Transverse colon (tissue), 4 donors: ENCODE results near the gene SEC24C. TPM values are rescaled to one million over a fixed set of nuclear protein-coding genes. Genes with fewer than 3 reads are reported as not detected.
A peak's percentile ranks its signal among the peaks of the same experiment; 100 is the strongest.

Experiments
- DNase-seq: peaks from one replicate; pipeline ENCODE4 v3.0.0-alpha.2; 2019
- H3K27ac ChIP-seq, 4 donors: fragments of 200-600 bp; sonication (generic); 2 replicates each; pipeline ENCODE4 v1.5.1; 2016 to 2018; ENCODE audit warnings: inconsistent platforms in 4 of 4
- H3K27me3 ChIP-seq: fragments of 200-600 bp; sonication (generic); 2 replicates; pipeline ENCODE4 v1.5.1; 2017; ENCODE audit warnings: inconsistent platforms
- H3K36me3 ChIP-seq, 4 donors: fragments of 200-600 bp; sonication (generic); 2 replicates each; pipeline ENCODE4 v1.5.1; 2017 to 2019; ENCODE audit warnings: inconsistent platforms in 4 of 4
- H3K4me1 ChIP-seq, 4 donors: fragments of 200-600 bp; sonication (generic); 2 replicates each; pipeline ENCODE4 v1.5.1; 2017 to 2020; ENCODE audit warnings: inconsistent platforms in 4 of 4
- H3K4me3 ChIP-seq, 4 donors: fragments of 200-600 bp; sonication (generic); 1 replicate in 1 of 4; 2 replicates in 3 of 4; pipeline versions ENCODE4 v1.5.1 to v1.6.1; 2017 to 2019; ENCODE audit warnings: inconsistent platforms in 4 of 4
- H3K9me3 ChIP-seq, 2 donors: fragments of 200-600 bp; sonication (generic); 2 replicates each; pipeline ENCODE4 v1.5.1; 2017 to 2019; ENCODE audit warnings: inconsistent platforms in 2 of 2
- EP300 ChIP-seq: sonication (generic); formaldehyde crosslinking; IDR thresholded peaks from one replicate; pipeline ENCODE4 v1.6.1; 2017; ENCODE audit warnings: antibody characterized with exemption, low read depth
- POLR2A ChIP-seq: fragments of 450-650 bp; IDR thresholded peaks from one replicate; pipeline ENCODE4 v1.6.1; 2016; ENCODE audit warnings: antibody characterized with exemption, mild to moderate bottlenecking, moderate library complexity
- POLR2AphosphoS5 ChIP-seq, 3 donors: sonication (generic); formaldehyde crosslinking; IDR thresholded peaks; one replicate each; pipeline ENCODE4 v1.6.1; 2016; ENCODE audit warnings: antibody characterized with exemption in 3 of 3
- WGBS, 2 donors: methylation state at CpG; one replicate each; pipeline ENCODE4 v1.1.5; 2018; ENCODE audit warnings: low coverage in 1 of 2; 5-methylcytosine and 5-hydroxymethylcytosine counted together
- in situ Hi-C, 4 donors: fragments of 200-750 bp; cut with MboI; loops; one replicate each; pipeline versions ENCODE4 v1.15.0 to v1.15.1; 2017; ENCODE audit warnings: low sequenced_read_pairs in 3 of 4, low pct_ligation_motif_present in 1 of 4, low pct_unique_long_range_greater_than_20kb in 1 of 4
- intact Hi-C: fragments of 100-400 bp; cut with DNase I; formaldehyde crosslinking; loops from one replicate; pipeline ENCODE4 v1.15.1; 2023; ENCODE audit warnings: low total_unique reads
- total RNA-seq, 4 donors: library from RNA; depleted of rRNA; stranded (reverse); fragments of >200 nt; gene quantifications; one replicate each; pipeline ENCODE4 v1.1.0, GENCODE V29; 2016
- TF ChIP-seq, protein P1 (sequence below), 5 experiments: fragments of 200-600 bp in 3 of 5; fragments of 450-650 bp in 2 of 5; sonication (generic) in 3 of 5; IDR thresholded peaks; 1 replicate in 2 of 5; 2 replicates in 3 of 5; pipeline ENCODE4 v1.5.1; 2016 to 2017; ENCODE audit warnings: antibody characterized with exemption in 5 of 5, inconsistent platforms in 3 of 5, mild to moderate bottlenecking in 2 of 5, moderate library complexity in 1 of 5

The SEC24C gene
- total RNA-seq, 4 donors from 2014 or later = 46.7 to 104 (median 80.2) TPM

DNA sequence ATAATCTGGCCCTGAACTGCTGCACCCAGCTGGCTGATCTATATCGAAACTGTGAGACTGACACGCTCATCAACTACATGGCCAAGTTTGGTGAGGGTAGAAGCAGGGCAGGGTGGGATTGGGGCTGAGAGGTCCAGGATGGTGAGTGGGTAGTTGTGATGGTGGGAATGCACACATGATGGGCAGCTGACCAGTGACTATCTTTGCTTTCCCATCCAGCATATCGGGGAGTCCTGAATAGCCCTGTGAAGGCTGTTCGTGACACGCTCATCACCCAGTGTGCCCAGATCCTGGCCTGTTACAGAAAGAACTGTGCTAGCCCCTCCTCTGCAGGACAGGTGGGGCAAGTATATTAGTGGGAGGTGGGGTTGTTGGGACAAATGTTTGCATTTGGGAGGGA, 25.2 kb downstream of the SEC24C start:
- peaks cover 0 to 39% (median 17%) of the 10 kb centered on the region in 4 donors for H3K36me3 ChIP-seq
- no peak overlapping the region for H3K4me3 ChIP-seq
- 91% methylated on average over 5 of the region's 5 CpGs; no CpG with 5 or more reads in 1 of the 2 donors for WGBS, 2 donors
- intact Hi-C loops = no loop called here
- H3K9me3 ChIP-seq = no peaks in the 10 kb centered on the region
- no peak for DNase-seq
- no peak for TF ChIP-seq EP300
- no peak for TF ChIP-seq POLR2AphosphoS5 (IDR thresholded peaks at IDR 0.05)
- TF ChIP-seq, protein P1, sequence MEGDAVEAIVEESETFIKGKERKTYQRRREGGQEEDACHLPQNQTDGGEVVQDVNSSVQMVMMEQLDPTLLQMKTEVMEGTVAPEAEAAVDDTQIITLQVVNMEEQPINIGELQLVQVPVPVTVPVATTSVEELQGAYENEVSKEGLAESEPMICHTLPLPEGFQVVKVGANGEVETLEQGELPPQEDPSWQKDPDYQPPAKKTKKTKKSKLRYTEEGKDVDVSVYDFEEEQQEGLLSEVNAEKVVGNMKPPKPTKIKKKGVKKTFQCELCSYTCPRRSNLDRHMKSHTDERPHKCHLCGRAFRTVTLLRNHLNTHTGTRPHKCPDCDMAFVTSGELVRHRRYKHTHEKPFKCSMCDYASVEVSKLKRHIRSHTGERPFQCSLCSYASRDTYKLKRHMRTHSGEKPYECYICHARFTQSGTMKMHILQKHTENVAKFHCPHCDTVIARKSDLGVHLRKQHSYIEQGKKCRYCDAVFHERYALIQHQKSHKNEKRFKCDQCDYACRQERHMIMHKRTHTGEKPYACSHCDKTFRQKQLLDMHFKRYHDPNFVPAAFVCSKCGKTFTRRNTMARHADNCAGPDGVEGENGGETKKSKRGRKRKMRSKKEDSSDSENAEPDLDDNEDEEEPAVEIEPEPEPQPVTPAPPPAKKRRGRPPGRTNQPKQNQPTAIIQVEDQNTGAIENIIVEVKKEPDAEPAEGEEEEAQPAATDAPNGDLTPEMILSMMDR (IDR thresholded peaks at IDR 0.05) = no peak
- no peak for TF ChIP-seq POLR2A
- in situ Hi-C loops = no loop called here
- H3K27me3 ChIP-seq = no peaks in the 10 kb centered on the region
- peaks cover 13 to 20% (median 18%) of the 10 kb centered on the region in 4 donors for H3K4me1 ChIP-seq
- H3K27ac ChIP-seq = no peak overlapping the region

DNA sequence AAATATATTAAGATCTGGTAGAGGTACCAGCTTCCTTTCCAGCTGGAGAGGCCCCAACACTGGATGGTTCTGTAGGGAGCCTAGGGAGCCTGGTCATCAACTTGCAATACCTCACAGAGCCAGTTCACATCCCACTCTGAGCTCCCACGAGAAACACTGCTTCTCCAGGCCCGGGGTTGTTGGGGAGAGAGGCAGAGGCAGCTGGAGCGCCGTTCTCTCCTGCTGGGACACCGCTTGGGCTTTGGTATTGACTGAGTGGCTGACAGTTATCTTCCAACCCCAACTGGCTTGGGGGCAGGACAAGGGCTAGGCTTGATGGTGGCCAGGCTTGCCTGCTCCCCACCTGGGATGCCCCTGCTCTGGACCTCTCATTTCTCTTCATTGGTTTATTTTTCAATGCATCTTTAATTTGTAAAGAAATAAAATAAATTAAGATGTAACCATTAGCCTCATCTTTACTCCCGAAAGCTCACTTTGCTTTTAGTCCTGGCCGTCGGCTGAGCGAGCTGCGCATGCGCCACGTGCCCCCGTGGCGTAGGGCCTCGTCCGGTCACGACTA, 27.6 kb downstream of the SEC24C start:
- Histone ChIP-seq H3K27ac (peak overlapping the region; percentile 91 to 99 (median 95)), H3K27me3 (no peaks in the 10 kb centered on the region), H3K9me3 (no peaks in the 10 kb centered on the region), H3K4me3 (peak overlapping the region; percentile 62 to 84 (median 78)), H3K36me3 (peaks cover 0 to 18% (median 8%) of the 10 kb centered on the region in 4 donors), H3K4me1 (peaks cover 22 to 37% (median 29%) of the 10 kb centered on the region in 4 donors)
- DNase-seq = peak; percentile 87
- 13 to 26% methylated on average over 3 to 17 of the region's 17 CpGs for WGBS, 2 donors
- in situ Hi-C loops (no loop called here), intact Hi-C loops (no loop called here)
- TF ChIP-seq POLR2A = no peak
- TF ChIP-seq EP300 = no peak
- no peak for TF ChIP-seq POLR2AphosphoS5 (IDR thresholded peaks at IDR 0.05)
- TF ChIP-seq, protein P1 (IDR thresholded peaks at IDR 0.05) = no peak

DNA sequence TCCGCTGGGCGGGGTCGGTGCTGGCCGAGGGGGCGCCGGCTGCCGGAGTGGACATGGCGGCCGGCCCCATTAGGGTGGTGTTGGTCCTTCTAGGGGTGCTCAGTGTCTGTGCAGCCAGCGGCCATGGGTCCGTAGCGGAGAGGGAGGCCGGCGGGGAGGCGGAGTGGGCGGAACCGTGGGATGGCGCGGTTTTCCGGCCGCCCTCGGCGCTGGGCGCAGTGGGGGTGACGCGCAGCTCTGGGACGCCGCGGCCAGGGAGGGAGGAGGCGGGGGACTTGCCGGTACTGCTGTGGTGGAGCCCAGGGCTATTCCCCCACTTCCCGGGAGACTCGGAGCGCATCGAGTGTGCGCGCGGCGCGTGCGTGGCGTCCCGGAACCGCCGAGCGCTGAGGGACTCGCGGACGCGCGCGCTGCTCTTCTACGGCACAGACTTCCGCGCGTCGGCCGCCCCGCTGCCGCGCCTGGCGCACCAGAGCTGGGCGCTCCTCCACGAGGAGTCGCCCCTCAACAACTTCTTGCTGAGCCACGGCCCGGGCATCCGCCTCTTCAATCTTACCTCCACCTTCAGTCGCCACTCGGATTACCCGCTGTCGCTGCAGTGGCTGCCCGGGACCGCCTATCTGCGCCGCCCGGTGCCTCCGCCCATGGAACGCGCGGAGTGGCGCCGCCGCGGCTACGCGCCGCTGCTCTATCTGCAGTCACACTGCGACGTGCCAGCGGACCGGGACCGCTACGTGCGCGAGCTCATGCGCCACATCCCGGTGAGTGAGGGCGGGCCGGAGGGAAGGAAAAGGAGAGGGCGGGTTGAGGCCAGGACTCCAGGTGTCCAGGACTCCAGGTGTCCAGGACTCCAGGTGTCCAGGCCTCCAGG, 28.3 kb downstream of the SEC24C start:
- intact Hi-C loops = no loop called here
- in situ Hi-C loops = no loop called here
- 0% methylated on average over 73 of the region's 101 CpGs; no CpG with 5 or more reads in 1 of the 2 donors for WGBS, 2 donors
- Histone ChIP-seq H3K27me3 (no peaks in the 10 kb centered on the region), H3K4me3 (peak overlapping the region; percentile 62 to 84 (median 78)), H3K9me3 (no peaks in the 10 kb centered on the region), H3K4me1 (peaks cover 22 to 37% (median 29%) of the 10 kb centered on the region in 4 donors), H3K27ac (peak overlapping the region; percentile 91 to 99 (median 95)), H3K36me3 (peaks cover 0 to 17% (median 4%) of the 10 kb centered on the region in 4 donors)
- DNase-seq = peak; percentile 84
- TF ChIP-seq, protein P1 (IDR thresholded peaks at IDR 0.05) = peak in 1 of 5 experiments; percentile 16
- TF ChIP-seq EP300 = no peak
- TF ChIP-seq POLR2A = peak; percentile 69
- peak; percentile 87 to 90 (median 89) for TF ChIP-seq POLR2AphosphoS5 (IDR thresholded peaks at IDR 0.05)

DNA sequence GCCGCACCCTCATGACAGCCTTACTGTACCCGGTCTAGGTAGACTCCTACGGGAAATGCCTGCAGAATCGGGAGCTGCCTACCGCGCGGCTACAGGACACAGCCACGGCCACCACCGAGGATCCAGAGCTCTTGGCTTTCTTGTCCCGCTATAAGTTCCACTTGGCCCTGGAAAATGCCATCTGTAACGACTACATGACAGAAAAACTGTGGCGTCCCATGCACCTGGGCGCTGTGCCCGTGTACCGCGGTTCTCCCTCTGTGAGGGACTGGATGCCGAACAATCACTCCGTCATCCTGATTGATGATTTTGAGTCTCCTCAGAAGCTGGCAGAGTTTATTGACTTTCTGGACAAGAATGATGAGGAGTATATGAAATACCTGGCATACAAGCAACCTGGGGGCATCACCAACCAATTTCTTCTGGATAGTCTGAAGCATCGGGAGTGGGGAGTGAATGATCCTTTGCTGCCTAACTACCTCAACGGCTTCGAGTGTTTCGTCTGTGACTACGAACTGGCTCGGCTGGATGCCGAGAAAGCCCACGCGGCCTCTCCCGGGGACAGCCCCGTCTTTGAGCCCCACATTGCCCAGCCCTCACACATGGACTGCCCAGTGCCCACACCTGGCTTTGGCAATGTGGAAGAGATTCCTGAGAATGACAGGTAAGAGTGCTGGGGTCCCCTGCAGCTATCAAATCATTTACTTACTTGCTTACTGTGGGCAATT, 29.1 kb downstream of the SEC24C start:
- in situ Hi-C loops (no loop called here), intact Hi-C loops (no loop called here)
- no peak for DNase-seq
- WGBS, 2 donors = 1% methylated on average over 23 of the region's 29 CpGs; no CpG with 5 or more reads in 1 of the 2 donors
- Histone ChIP-seq H3K36me3 (peaks cover 0 to 9% (median 2%) of the 10 kb centered on the region in 4 donors), H3K4me3 (peak overlapping the region; percentile 62 to 84 (median 78)), H3K27ac (peak overlapping the region; percentile 91 to 99 (median 95)), H3K9me3 (no peaks in the 10 kb centered on the region), H3K27me3 (no peaks in the 10 kb centered on the region), H3K4me1 (peaks cover 22 to 37% (median 29%) of the 10 kb centered on the region in 4 donors)
- TF ChIP-seq POLR2A (peak; percentile 12), POLR2AphosphoS5 (IDR thresholded peaks at IDR 0.05) (no peak)
